Stimulated activated CD4-positive, alpha-beta T cell treated with anti-CD3 and anti-CD28 coated beads, Interleukin-12 subunit alpha, Interleukin-12 subunit beta, amount 100 ng/mL, for 48 hours (primary cell): Measurements from ENCODE around the gene MACROD2.
"Not testable (repeated sequence)": the region's sequence is repeated elsewhere in the genome, so short reads cannot be mapped to it uniquely, and the experiment has no call there.

Source experiments
- DNase-seq, 3 donors: peaks; one replicate each; pipeline ENCODE4 v3.0.0-alpha.2; 2020; ENCODE audit warnings: low read depth in 2 of 3, low spot score in 1 of 3

The MACROD2 gene

GRCh38 chr20:16007164-16007563 is 2011.8 kb downstream of the MACROD2 start:
- DNase-seq: no peak

GRCh38 chr20:16007962-16008361 is 2012.6 kb downstream of the MACROD2 start:
- no peak for DNase-seq

GRCh38 chr20:16011056-16011455 is 2015.7 kb downstream of the MACROD2 start:
- no peak for DNase-seq

- no peak for DNase-seq
Measured at GRCh38 chr20:16011519-16011918, 2016.2 kb downstream of the MACROD2 start.

- DNase-seq: not testable (repeated sequence)
Measured at GRCh38 chr20:16012934-16013333, 2017.6 kb downstream of the MACROD2 start.

- no peak for DNase-seq
Measured at GRCh38 chr20:16013631-16014030, 2018.3 kb downstream of the MACROD2 start.

GRCh38 chr20:16014436-16014835 is 2019.1 kb downstream of the MACROD2 start:
- DNase-seq: no peak

- no peak for DNase-seq
Measured at GRCh38 chr20:16017656-16018055, 2022.3 kb downstream of the MACROD2 start.

GRCh38 chr20:16018881-16019280 is 2023.6 kb downstream of the MACROD2 start:
- no peak for DNase-seq

- DNase-seq: no peak
Measured at GRCh38 chr20:16020971-16021370, 2025.7 kb downstream of the MACROD2 start.

GRCh38 chr20:16025084-16025483 is 2029.8 kb downstream of the MACROD2 start:
- DNase-seq: no peak

- no peak for DNase-seq
Measured at GRCh38 chr20:16027686-16028085, 2032.4 kb downstream of the MACROD2 start.

- DNase-seq: no peak
Measured at GRCh38 chr20:16028923-16029322, 2033.6 kb downstream of the MACROD2 start.

- DNase-seq: no peak
Measured at GRCh38 chr20:16030253-16030652, 2034.9 kb downstream of the MACROD2 start.

GRCh38 chr20:16035576-16035975 is 2040.3 kb downstream of the MACROD2 start:
- no peak for DNase-seq

GRCh38 chr20:16036331-16036730 is 2041.0 kb downstream of the MACROD2 start:
- no peak for DNase-seq

- DNase-seq: no peak
Measured at GRCh38 chr20:16040742-16041141, 2045.4 kb downstream of the MACROD2 start.

GRCh38 chr20:16042731-16043130 is 2047.4 kb downstream of the MACROD2 start:
- DNase-seq: no peak

- DNase-seq: no peak
Measured at GRCh38 chr20:16043931-16044330, 2048.6 kb downstream of the MACROD2 start.

GRCh38 chr20:16048876-16049275 is 2053.6 kb downstream of the MACROD2 start:
- DNase-seq: no peak

- no peak for DNase-seq
Measured at GRCh38 chr20:16049529-16050093, 2054.3 kb downstream of the MACROD2 start.

- no peak for DNase-seq
Measured at GRCh38 chr20:16050366-16050765, 2055.1 kb downstream of the MACROD2 start.

- DNase-seq: no peak
Measured at GRCh38 chr20:16051968-16052367, 2056.7 kb downstream of the MACROD2 start.

- DNase-seq: no peak
Measured at GRCh38 chr20:16052456-16052855, 2057.1 kb downstream of the MACROD2 start.
